Activated B cell treated with CpG ODN at 0.5 μM for 24 hours (primary cell): Measurements from ENCODE around the gene PFDN5. TPM values are rescaled to one million over a fixed set of nuclear protein-coding genes. Genes with fewer than 3 reads are reported as not detected.
A peak's percentile ranks its signal among the peaks of the same experiment; 100 is the strongest.

Source experiments
- ATAC-seq: fragments of 200-7000 bp; cut with Tn5 transposase; one replicate; pipeline ENCODE4 v1.10.0; 2021; ENCODE audit warnings: low read depth, mild to moderate bottlenecking, moderate library complexity
- CTCF ChIA-PET: fragments of 350-600 bp; sonication (Branson Sonifier 250); formaldehyde crosslinking; loops from one replicate; lab custom pipeline; 2021; ENCODE audit warnings: antibody characterized with exemption; lab: Charles Lee
- POLR2A ChIA-PET: fragments of 350-600 bp; sonication (Branson Sonifier 250); formaldehyde crosslinking; loops from one replicate; lab custom pipeline; 2021; ENCODE audit warnings: antibody characterized with exemption; lab: Charles Lee
- DNase-seq: peaks from one replicate; pipeline ENCODE4 v3.0.0; 2022
- H3K27ac Mint-ChIP-seq: one replicate; pipeline ENCODE4 v1.8.0; 2020; ENCODE audit warnings: mixed read lengths
- H3K27me3 Mint-ChIP-seq: one replicate; pipeline ENCODE4 v1.8.0; 2021; ENCODE audit warnings: mixed read lengths
- H3K36me3 Mint-ChIP-seq: one replicate; pipeline ENCODE4 v1.8.0; 2021; ENCODE audit warnings: low read depth, mixed read lengths
- H3K4me1 Mint-ChIP-seq: one replicate; pipeline ENCODE4 v1.8.0; 2021; ENCODE audit warnings: mixed read lengths
- H3K4me3 Mint-ChIP-seq: one replicate; pipeline ENCODE4 v1.8.0; 2020; ENCODE audit warnings: mild to moderate bottlenecking, mixed read lengths
- H3K9me3 Mint-ChIP-seq: one replicate; pipeline ENCODE4 v1.8.0; 2020; ENCODE audit warnings: mixed read lengths
- CTCF ChIP-seq: fragments of 200-600 bp; IDR thresholded peaks from one replicate; pipeline ENCODE4 v1.8.0; 2022; ENCODE audit warnings: antibody characterized with exemption, mild to moderate bottlenecking
- intact Hi-C: fragments of 100-400 bp; cut with micrococcal nuclease; formaldehyde crosslinking; loops from one replicate; pipeline ENCODE4 v1.15.1; 2024
- total RNA-seq: library from RNA; stranded (reverse); gene quantifications from 2 replicates; pipeline ENCODE4 v1.2.3, GENCODE V29; 2022

PFDN5 gene
- total RNA-seq, 1 donor from 2014 or later = 486 TPM

GRCh38 chr12:53265783-53266182 lies 29.6 kb upstream of the PFDN5 start:
- Mint-ChIP-seq H3K36me3 (peaks cover 7% of the 10 kb centered on the region), H3K27me3 (no peaks in the 10 kb centered on the region), H3K27ac (no peak overlapping the region), H3K4me1 (peaks cover 21% of the 10 kb centered on the region), H3K9me3 (no peaks in the 10 kb centered on the region), H3K4me3 (no peak overlapping the region)
- ATAC-seq (no peak), DNase-seq (no peak)
- CTCF ChIA-PET = interaction anchor here (0.7 to 7.3 kb wide), 2 partner anchors 55 to 129 kb away, joined by 3 to 94 read pairs; no protein-coding TSS in a partner anchor
- intact Hi-C loops = no loop called here
- TF ChIP-seq CTCF = no peak
- POLR2A ChIA-PET = interaction anchor here (0.6 to 4.2 kb wide), 3 partner anchors 33 to 52 kb away, joined by 3 to 66 read pairs (median 48); no protein-coding TSS in a partner anchor

GRCh38 chr12:53267306-53267998 lies 27.9 kb upstream of the PFDN5 start:
- ATAC-seq (peak; percentile 35), DNase-seq (no peak)
- Mint-ChIP-seq H3K36me3 (peaks cover 7% of the 10 kb centered on the region), H3K9me3 (no peaks in the 10 kb centered on the region), H3K27ac (peak overlapping the region; percentile 91), H3K4me3 (peak overlapping the region; percentile 98), H3K4me1 (peaks cover 21% of the 10 kb centered on the region), H3K27me3 (no peaks in the 10 kb centered on the region)
- ChIA-PET POLR2A (interaction anchor here (0.5 to 4.2 kb wide), 18 partner anchors 11 to 411 kb away, joined by 3 to 66 read pairs (median 6); partner anchors contain the start of genes AAAS, CSAD, MYG1 and PFDN5), CTCF (interaction anchor here (0.7 to 7.3 kb wide), 18 partner anchors 10 to 202 kb away, joined by 3 to 94 read pairs (median 4); partner anchors contain the start of genes PFDN5 and ZNF740)
- intact Hi-C loops = no loop called here
- TF ChIP-seq CTCF = no peak

- no peak for TF ChIP-seq CTCF
- peak within 1 kb of the TSS; percentile 98 for H3K4me3 Mint-ChIP-seq
Measured at GRCh38 chr12:53267999-53268629, 27.2 kb upstream of the PFDN5 start, which contains the start of gene ESPL1. ESPL1 (plus strand) TSS chr12:53268299; CDS start chr12:53268767, 468 bp downstream.

GRCh38 chr12:53268630-53269562 lies 26.4 kb upstream of the PFDN5 start:
- Mint-ChIP-seq H3K4me3 (peak overlapping the region; percentile 98), H3K9me3 (no peaks in the 10 kb centered on the region), H3K27ac (peak overlapping the region; percentile 91), H3K36me3 (peaks cover 7% of the 10 kb centered on the region), H3K4me1 (peaks cover 21% of the 10 kb centered on the region), H3K27me3 (no peaks in the 10 kb centered on the region)
- ChIA-PET CTCF (interaction anchor here (1.0 to 7.3 kb wide), 13 partner anchors 11 to 111 kb away, joined by 3 to 94 read pairs (median 8); partner anchors contain the start of genes AAAS and PFDN5), POLR2A (interaction anchor here (1.0 to 4.2 kb wide), 12 partner anchors 12 to 91 kb away, joined by 3 to 66 read pairs (median 14); partner anchors contain the start of genes AAAS, CSAD, MYG1 and PFDN5)
- no peak for TF ChIP-seq CTCF
- DNase-seq (no peak), ATAC-seq (no peak)
- intact Hi-C loops = loop anchor here (1.0 to 2.0 kb wide), 9 partner anchors 13 to 89 kb away; partner anchors contain the start of genes AAAS, CSAD, MYG1 and PFDN5

More at GRCh38 chr12:53267999-53268629, 27.2 kb upstream of the PFDN5 start, which contains the start of gene ESPL1:
- peak; percentile 94 for ATAC-seq
- intact Hi-C loops = loop anchor here (1.0 to 2.0 kb wide), 9 partner anchors 12 to 88 kb away; partner anchors contain the start of genes AAAS, CSAD, MYG1 and PFDN5
- ChIA-PET CTCF (interaction anchor here (0.7 to 7.3 kb wide), 19 partner anchors 11 to 202 kb away, joined by 3 to 94 read pairs (median 5); partner anchors contain the start of genes AAAS, PFDN5 and ZNF740), POLR2A (interaction anchor here (1.0 to 4.2 kb wide), 18 partner anchors 11 to 90 kb away, joined by 3 to 66 read pairs (median 6); partner anchors contain the start of genes AAAS, CSAD, MYG1 and PFDN5)
- no peaks in the 10 kb centered on the region for H3K9me3 Mint-ChIP-seq
- peaks cover 21% of the 10 kb centered on the region for H3K4me1 Mint-ChIP-seq
- no peaks in the 10 kb centered on the region for H3K27me3 Mint-ChIP-seq
- H3K36me3 Mint-ChIP-seq = peaks cover 7% of the 10 kb centered on the region
- DNase-seq = peak; percentile 84
- peak within 1 kb of the TSS; percentile 91 for H3K27ac Mint-ChIP-seq
